ENCODE results near the gene DPRX. TPM values are rescaled to one million over a fixed set of nuclear protein-coding genes. Genes with fewer than 3 reads are reported as not detected.

DPRX gene
- total RNA-seq, 2 donors from 2014 or later: not detected

- Histone ChIP-seq H3K9ac (ENCODE audit: low read depth in 2 of 2, low read length in 2 of 2) (no peak overlapping the region), H3K9me3 (no peaks in the 10 kb centered on the region), H3K4me3 (no peak overlapping the region), H3K27ac (no peak overlapping the region), H3K27me3 (no peaks in the 10 kb centered on the region), H3K36me3 (no peaks in the 10 kb centered on the region), H3K4me1 (no peaks in the 10 kb centered on the region)
- DNase-seq: no peak
- intact Hi-C loops (cut with DNase I): no loop called here
- TF ChIP-seq CTCF (IDR thresholded peaks at IDR 0.05): no peak
These were observed 25.5 kb downstream of the DPRX start for GRCh38 chr19:53657330-53657729.

GRCh38 chr19:53657778-53658177 lies 26.0 kb downstream of the DPRX start:
- no peaks in the 10 kb centered on the region for H3K9me3 ChIP-seq
- H3K4me1 ChIP-seq: no peaks in the 10 kb centered on the region
- no peak overlapping the region for H3K27ac ChIP-seq
- intact Hi-C loops (cut with DNase I): no loop called here
- no peaks in the 10 kb centered on the region for H3K36me3 ChIP-seq
- no peak overlapping the region for H3K9ac ChIP-seq (ENCODE audit: low read depth in 2 of 2, low read length in 2 of 2)
- TF ChIP-seq CTCF (IDR thresholded peaks at IDR 0.05): no peak
- no peaks in the 10 kb centered on the region for H3K27me3 ChIP-seq
- H3K4me3 ChIP-seq: no peak overlapping the region
- DNase-seq: no peak

- Histone ChIP-seq H3K27me3 (no peaks in the 10 kb centered on the region), H3K9me3 (no peaks in the 10 kb centered on the region), H3K36me3 (no peaks in the 10 kb centered on the region), H3K27ac (no peak overlapping the region), H3K4me3 (no peak overlapping the region), H3K4me1 (no peaks in the 10 kb centered on the region), H3K9ac (ENCODE audit: low read depth in 2 of 2, low read length in 2 of 2) (no peak overlapping the region)
- intact Hi-C loops (cut with DNase I): no loop called here
- no peak for DNase-seq
- no peak for TF ChIP-seq CTCF (IDR thresholded peaks at IDR 0.05)
These were observed 27.5 kb downstream of the DPRX start for GRCh38 chr19:53659292-53659691.

DNA sequence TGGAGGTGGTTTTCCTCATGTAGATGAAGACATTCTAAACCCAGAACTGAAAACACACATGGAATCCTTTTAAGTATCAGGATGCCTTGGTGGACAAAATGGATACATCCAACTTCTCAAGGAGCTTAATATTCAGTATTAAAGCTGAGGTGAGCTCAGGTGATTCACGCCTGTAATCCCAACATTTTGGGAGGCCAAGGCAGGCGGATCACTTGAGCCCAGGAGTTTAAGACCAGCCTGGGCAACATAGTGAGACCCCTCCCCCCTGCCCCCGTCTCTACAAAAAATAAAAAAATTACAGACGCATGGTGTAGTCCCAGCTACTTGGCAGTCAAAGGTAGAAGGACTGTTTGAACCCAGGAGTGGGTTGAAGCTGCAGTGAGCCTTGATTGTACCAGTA lies 28.8 kb downstream of the DPRX start:
- Histone ChIP-seq H3K27ac (no peak overlapping the region), H3K9ac (ENCODE audit: low read depth in 2 of 2, low read length in 2 of 2) (no peak overlapping the region), H3K9me3 (no peaks in the 10 kb centered on the region), H3K27me3 (no peaks in the 10 kb centered on the region), H3K4me1 (no peaks in the 10 kb centered on the region), H3K36me3 (no peaks in the 10 kb centered on the region), H3K4me3 (no peak overlapping the region)
- intact Hi-C loops (cut with DNase I): no loop called here
- TF ChIP-seq CTCF (IDR thresholded peaks at IDR 0.05): no peak
- DNase-seq: no peak

DNA sequence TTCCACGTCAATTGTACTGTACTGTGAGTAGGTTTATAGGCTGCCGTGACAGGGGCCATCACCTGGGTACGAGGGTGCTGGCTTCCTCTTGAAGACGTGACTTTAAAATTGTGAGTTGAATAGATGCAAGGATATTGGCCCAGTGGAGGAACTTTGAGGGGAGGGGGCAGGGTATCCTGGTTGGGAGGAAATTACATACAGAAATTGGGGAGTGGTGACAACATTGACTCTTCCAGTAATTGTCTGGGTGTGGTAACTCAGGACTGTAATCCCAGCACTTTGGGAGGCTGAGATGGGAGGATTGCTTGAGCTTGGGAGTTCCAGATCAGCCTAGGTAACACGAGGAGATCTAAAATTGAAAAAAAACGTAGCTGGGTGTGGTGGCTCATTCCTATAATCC lies 30.4 kb downstream of the DPRX start:
- Histone ChIP-seq H3K36me3 (no peaks in the 10 kb centered on the region), H3K27me3 (no peaks in the 10 kb centered on the region), H3K4me3 (no peak overlapping the region), H3K27ac (no peak overlapping the region), H3K4me1 (no peaks in the 10 kb centered on the region), H3K9me3 (no peaks in the 10 kb centered on the region), H3K9ac (ENCODE audit: low read depth in 2 of 2, low read length in 2 of 2) (no peak overlapping the region)
- intact Hi-C loops (cut with DNase I): no loop called here
- DNase-seq: no peak
- TF ChIP-seq CTCF (IDR thresholded peaks at IDR 0.05): no peak

DNA sequence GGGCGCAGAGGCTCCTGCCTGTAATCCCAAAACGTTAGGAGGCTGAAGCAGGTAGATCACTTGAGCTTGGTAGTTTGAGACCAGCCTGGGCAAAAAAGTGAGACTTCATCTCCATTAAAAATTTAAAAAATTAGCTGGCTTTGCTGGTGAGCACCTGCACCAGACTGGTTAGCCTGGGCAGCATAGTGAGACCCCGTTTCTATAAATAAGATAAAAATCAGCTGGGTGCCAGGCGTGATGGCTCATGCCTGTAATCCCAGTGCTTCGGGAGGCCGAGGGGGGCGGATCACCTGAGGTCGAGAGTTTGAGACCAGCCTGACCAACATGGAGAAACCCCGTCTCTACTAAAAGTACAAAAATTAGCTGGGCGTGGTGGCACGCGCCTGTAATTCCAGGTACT lies 32.4 kb downstream of the DPRX start:
- H3K4me1 ChIP-seq: no peaks in the 10 kb centered on the region
- no peak overlapping the region for H3K4me3 ChIP-seq
- no peak overlapping the region for H3K27ac ChIP-seq
- intact Hi-C loops (cut with DNase I): no loop called here
- no peak for TF ChIP-seq CTCF (IDR thresholded peaks at IDR 0.05)
- no peaks in the 10 kb centered on the region for H3K36me3 ChIP-seq
- no peaks in the 10 kb centered on the region for H3K27me3 ChIP-seq
- no peaks in the 10 kb centered on the region for H3K9me3 ChIP-seq
- H3K9ac ChIP-seq (ENCODE audit: low read depth in 2 of 2, low read length in 2 of 2): no peak overlapping the region
- no peak for DNase-seq

Data from colonic mucosa (tissue), 4 donors.